ENCODE measurements around the gene AK9.

DNA sequence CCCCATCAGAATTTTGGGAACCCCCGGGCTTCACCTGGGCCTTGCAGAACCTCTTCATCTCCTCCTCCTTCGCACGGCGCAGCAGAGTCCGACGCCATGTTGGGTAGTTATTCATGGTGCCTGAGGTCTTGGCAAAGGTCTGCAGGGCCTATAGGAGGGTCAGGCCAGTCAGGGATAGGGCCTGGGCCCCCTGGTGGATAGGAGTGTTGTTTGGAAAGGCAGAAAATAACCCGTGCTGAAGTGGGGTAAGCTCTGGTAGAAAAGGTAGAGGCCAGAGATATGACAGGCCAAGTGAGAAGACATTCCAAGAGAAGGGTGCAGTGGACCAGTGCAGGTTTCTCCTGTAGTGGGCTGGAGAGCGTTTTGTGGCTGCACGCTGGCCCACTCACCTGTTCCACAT, 245.6 kb downstream of the AK9 start:
- TF ChIP-seq, protein P1, sequence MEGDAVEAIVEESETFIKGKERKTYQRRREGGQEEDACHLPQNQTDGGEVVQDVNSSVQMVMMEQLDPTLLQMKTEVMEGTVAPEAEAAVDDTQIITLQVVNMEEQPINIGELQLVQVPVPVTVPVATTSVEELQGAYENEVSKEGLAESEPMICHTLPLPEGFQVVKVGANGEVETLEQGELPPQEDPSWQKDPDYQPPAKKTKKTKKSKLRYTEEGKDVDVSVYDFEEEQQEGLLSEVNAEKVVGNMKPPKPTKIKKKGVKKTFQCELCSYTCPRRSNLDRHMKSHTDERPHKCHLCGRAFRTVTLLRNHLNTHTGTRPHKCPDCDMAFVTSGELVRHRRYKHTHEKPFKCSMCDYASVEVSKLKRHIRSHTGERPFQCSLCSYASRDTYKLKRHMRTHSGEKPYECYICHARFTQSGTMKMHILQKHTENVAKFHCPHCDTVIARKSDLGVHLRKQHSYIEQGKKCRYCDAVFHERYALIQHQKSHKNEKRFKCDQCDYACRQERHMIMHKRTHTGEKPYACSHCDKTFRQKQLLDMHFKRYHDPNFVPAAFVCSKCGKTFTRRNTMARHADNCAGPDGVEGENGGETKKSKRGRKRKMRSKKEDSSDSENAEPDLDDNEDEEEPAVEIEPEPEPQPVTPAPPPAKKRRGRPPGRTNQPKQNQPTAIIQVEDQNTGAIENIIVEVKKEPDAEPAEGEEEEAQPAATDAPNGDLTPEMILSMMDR (IDR thresholded peaks at IDR 0.05; ENCODE audit: control extremely low read depth in 1 of 3, insufficient read depth in 1 of 3, low read depth in 1 of 3, low read length in 3 of 3), result peak in 1 of 3 experiments; percentile 24; a peak in 1 of 4 replicates
- no peak for TF ChIP-seq HDAC2 (IDR thresholded peaks at IDR 0.05; ENCODE audit: borderline replicate concordance in 1 of 2, low read depth in 2 of 2, low read length in 2 of 2)
- no peak for TF ChIP-seq KDM1A (IDR thresholded peaks at IDR 0.05; ENCODE audit: borderline replicate concordance, low read length)
- no peak for TF ChIP-seq SAP30 (IDR thresholded peaks at IDR 0.05; ENCODE audit: insufficient read depth, insufficient replicate concordance, low read length)
- TF ChIP-seq EZH2 (IDR thresholded peaks at IDR 0.05; ENCODE audit: low read depth, low read length, severe bottlenecking), result no peak
- no peak for TF ChIP-seq POLR2A (IDR thresholded peaks at IDR 0.05; ENCODE audit: control extremely low read depth in 1 of 2, low read depth in 2 of 2, low read length in 2 of 2)
- TF ChIP-seq POLR2AphosphoS5 (IDR thresholded peaks at IDR 0.05; ENCODE audit: low read depth, low read length), result no peak
- TF ChIP-seq JUND (IDR thresholded peaks at IDR 0.05; ENCODE audit: low read length), result no peak
- no peak for TF ChIP-seq RAD21 (IDR thresholded peaks at IDR 0.05 in 1 of 2, conservative IDR thresholded peaks at IDR 0.05 in 1 of 2; ENCODE audit: low read depth in 2 of 2, low read length in 2 of 2)
- TF ChIP-seq CEBPB (IDR thresholded peaks at IDR 0.05; ENCODE audit: low read depth, low read length), result no peak
